HEK293 (cell line): ENCODE results near the gene TEX36.
A peak's percentile ranks its signal among the peaks of the same experiment; 100 is the strongest.

Experiments used
- FEZF1 ChIP-seq: fragments of 450-650 bp; formaldehyde crosslinking; IDR thresholded peaks from 2 replicates; pipeline ENCODE4 v1.5.1; 2016; ENCODE audit warnings: missing biosample characterization, missing genetic modification characterization
- HOXC10 ChIP-seq: sonication (generic); formaldehyde crosslinking; IDR thresholded peaks from 2 replicates; pipeline ENCODE4 v1.8.1; 2023; ENCODE audit warnings: mild to moderate bottlenecking, missing genetic modification reagents
- MYNN ChIP-seq: fragments of 450-650 bp; formaldehyde crosslinking; IDR thresholded peaks from 2 replicates; pipeline ENCODE4 v1.5.1; 2016; ENCODE audit warnings: missing biosample characterization, missing genetic modification characterization, borderline replicate concordance
- PBX3 ChIP-seq: sonication (generic); formaldehyde crosslinking; IDR thresholded peaks from 2 replicates; pipeline ENCODE4 v1.8.1; 2022; ENCODE audit warnings: mild to moderate bottlenecking, moderate library complexity, missing genetic modification reagents
- SCRT1 ChIP-seq: fragments of 450-650 bp; formaldehyde crosslinking; IDR thresholded peaks from 2 replicates; pipeline ENCODE4 v1.5.1; 2016; ENCODE audit warnings: missing biosample characterization, missing genetic modification characterization, borderline replicate concordance
- SETDB1 ChIP-seq: IDR thresholded peaks from one replicate; pipeline ENCODE4 v1.6.1; 2017; ENCODE audit warnings: mild to moderate bottlenecking, low read length, moderate library complexity, mixed read lengths; ENCODE audit not compliant: insufficient read length
- TSHZ1 ChIP-seq: fragments of 450-650 bp; formaldehyde crosslinking; IDR thresholded peaks from 2 replicates; pipeline ENCODE4 v1.5.1; 2016; ENCODE audit warnings: missing biosample characterization, missing genetic modification characterization, borderline replicate concordance
- YY2 ChIP-seq: fragments of 450-650 bp; formaldehyde crosslinking; IDR thresholded peaks from 2 replicates; pipeline ENCODE4 v1.5.1; 2016; ENCODE audit warnings: missing biosample characterization, missing genetic modification characterization
- ZBTB20 ChIP-seq: fragments of 450-650 bp; formaldehyde crosslinking; IDR thresholded peaks from 2 replicates; pipeline ENCODE4 v1.5.1; 2016; ENCODE audit warnings: missing biosample characterization, missing genetic modification characterization
- ZBTB48 ChIP-seq: fragments of 450-650 bp; formaldehyde crosslinking; IDR thresholded peaks from 2 replicates; pipeline ENCODE4 v1.5.1; 2016; ENCODE audit warnings: missing biosample characterization, missing genetic modification characterization
- ZNF133 ChIP-seq: fragments of 450-650 bp; formaldehyde crosslinking; IDR thresholded peaks from 2 replicates; pipeline ENCODE4 v1.5.1; 2016; ENCODE audit warnings: missing biosample characterization, missing genetic modification characterization
- ZNF140 ChIP-seq: fragments of 450-650 bp; formaldehyde crosslinking; IDR thresholded peaks from 2 replicates; pipeline ENCODE4 v1.5.1; 2016; ENCODE audit warnings: missing biosample characterization, missing genetic modification characterization
- ZNF16 ChIP-seq: fragments of 450-650 bp; formaldehyde crosslinking; IDR thresholded peaks from 2 replicates; pipeline ENCODE4 v1.5.1; 2016; ENCODE audit warnings: low read depth, missing biosample characterization, missing genetic modification characterization
- ZNF175 ChIP-seq: fragments of 450-650 bp; formaldehyde crosslinking; IDR thresholded peaks from 2 replicates; pipeline ENCODE4 v1.5.1; 2016; ENCODE audit warnings: missing biosample characterization, missing genetic modification characterization
- ZNF24 ChIP-seq: fragments of 450-650 bp; formaldehyde crosslinking; IDR thresholded peaks from 2 replicates; pipeline ENCODE4 v1.5.1; 2016; ENCODE audit warnings: missing biosample characterization, missing genetic modification characterization
- ZNF335 ChIP-seq: fragments of 450-650 bp; formaldehyde crosslinking; conservative IDR thresholded peaks from 2 replicates; pipeline ENCODE4 v1.5.1; 2016; ENCODE audit warnings: missing biosample characterization, missing genetic modification characterization
- ZNF366 ChIP-seq: fragments of 450-650 bp; formaldehyde crosslinking; conservative IDR thresholded peaks from 2 replicates; pipeline ENCODE4 v1.5.1; 2016; ENCODE audit warnings: missing biosample characterization, missing genetic modification characterization
- ZNF37A ChIP-seq: fragments of 450-650 bp; IDR thresholded peaks from 2 replicates; pipeline ENCODE4 v1.5.1; 2018; ENCODE audit warnings: missing biosample characterization, missing genetic modification characterization
- ZNF416 ChIP-seq: fragments of 450-650 bp; formaldehyde crosslinking; IDR thresholded peaks from 2 replicates; pipeline ENCODE4 v1.5.1; 2016; ENCODE audit warnings: missing biosample characterization, missing genetic modification characterization
- ZNF48 ChIP-seq: fragments of 450-650 bp; formaldehyde crosslinking; IDR thresholded peaks from 2 replicates; pipeline ENCODE4 v1.5.1; 2016; ENCODE audit warnings: missing biosample characterization, missing genetic modification characterization
- ZNF560 ChIP-seq: fragments of 450-650 bp; formaldehyde crosslinking; IDR thresholded peaks from 2 replicates; pipeline ENCODE4 v1.5.1; 2017; ENCODE audit warnings: missing biosample characterization, missing genetic modification characterization, borderline replicate concordance
- ZNF571 ChIP-seq: fragments of 450-650 bp; formaldehyde crosslinking; IDR thresholded peaks from 2 replicates; pipeline ENCODE4 v1.5.0; 2017; ENCODE audit warnings: missing biosample characterization, missing genetic modification characterization
- ZNF600 ChIP-seq: fragments of 450-650 bp; formaldehyde crosslinking; IDR thresholded peaks from 2 replicates; pipeline ENCODE4 v1.5.1; 2016; ENCODE audit warnings: missing biosample characterization, missing genetic modification characterization
- TF ChIP-seq, protein P1 (sequence below): fragments of 450-650 bp; formaldehyde crosslinking; IDR thresholded peaks from 2 replicates; pipeline ENCODE4 v1.5.1; 2016; ENCODE audit warnings: missing biosample characterization, missing genetic modification characterization
- TF ChIP-seq, protein P2 (sequence below): fragments of 450-650 bp; formaldehyde crosslinking; IDR thresholded peaks from 2 replicates; pipeline ENCODE4 v1.5.1; 2016; ENCODE audit warnings: missing biosample characterization, missing genetic modification characterization, low read depth
- TF ChIP-seq, protein P3 (sequence below): fragments of 450-650 bp; formaldehyde crosslinking; IDR thresholded peaks from 2 replicates; pipeline ENCODE4 v1.5.1; 2016; ENCODE audit warnings: missing biosample characterization, missing genetic modification characterization

Gene TEX36

DNA sequence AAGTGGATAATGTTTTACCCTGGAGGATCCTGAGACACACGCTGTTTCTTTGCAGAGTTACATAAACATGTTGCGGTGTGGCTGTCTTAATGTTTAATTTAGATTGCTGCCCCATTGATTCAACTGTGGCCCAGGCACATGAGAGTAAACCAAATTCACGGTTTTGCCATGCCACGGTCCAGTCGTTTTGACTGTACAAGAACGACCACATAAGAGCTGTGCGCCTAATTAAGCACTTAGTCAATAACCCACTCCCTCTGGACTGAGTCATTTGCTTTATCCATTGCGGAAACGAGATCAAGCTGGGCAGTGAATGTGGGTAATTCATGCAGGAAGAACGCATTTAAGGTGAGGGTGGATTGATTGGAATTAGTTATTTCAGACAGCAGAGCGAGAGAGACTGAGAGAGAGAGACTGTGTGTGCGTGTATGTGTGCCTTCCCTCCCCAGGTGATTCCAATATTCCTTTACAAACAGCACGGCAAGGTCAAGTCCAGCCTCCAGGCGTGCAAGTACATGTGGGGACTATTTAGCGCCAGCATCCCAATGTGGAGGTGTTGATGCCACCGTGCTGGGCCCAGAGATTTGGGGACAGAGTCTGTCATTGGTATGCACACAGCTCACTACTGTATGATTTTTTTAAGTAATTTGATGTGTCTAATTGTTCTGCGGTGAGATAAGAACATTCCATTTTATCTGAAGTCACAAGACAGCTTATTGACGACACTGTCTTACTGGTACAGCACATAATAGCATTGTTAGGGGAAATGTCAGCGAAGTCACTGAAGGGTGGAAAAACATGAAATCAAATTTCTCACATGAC, 8.4 kb upstream of the TEX36 start (continued):
- TF ChIP-seq ZNF600 (peak; percentile 93), ZNF175 (tag by site-specific recombination) (no peak), SCRT1 (tag by site-specific recombination) (no peak), ZNF37A (tag by site-specific recombination) (no peak), ZNF16 (tag by site-specific recombination) (no peak), ZNF560 (tag by site-specific recombination) (no peak), PBX3 (no peak), ZBTB48 (tag by site-specific recombination) (no peak), HOXC10 (CRISPR knock-in tag) (no peak), ZNF335 (tag by site-specific recombination) (peak; percentile 68), ZNF133 (tag by site-specific recombination) (no peak), ZNF24 (tag by site-specific recombination) (no peak; the same call in 1 of the 2 replicates), YY2 (tag by site-specific recombination) (no peak), ZNF366 (tag by site-specific recombination) (peak; percentile 84), TSHZ1 (tag by site-specific recombination) (peak; percentile 69), ZNF416 (tag by site-specific recombination) (no peak), ZNF140 (tag by site-specific recombination) (no peak), MYNN (tag by site-specific recombination) (no peak), FEZF1 (tag by site-specific recombination) (no peak; the same call in 1 of the 2 replicates), SETDB1 (no peak), ZBTB20 (tag by site-specific recombination) (peak; percentile 55; the same call in 1 of the 2 replicates), ZNF571 (tag by site-specific recombination) (no peak), ZNF48 (tag by site-specific recombination) (no peak)
- TF ChIP-seq, protein P1, sequence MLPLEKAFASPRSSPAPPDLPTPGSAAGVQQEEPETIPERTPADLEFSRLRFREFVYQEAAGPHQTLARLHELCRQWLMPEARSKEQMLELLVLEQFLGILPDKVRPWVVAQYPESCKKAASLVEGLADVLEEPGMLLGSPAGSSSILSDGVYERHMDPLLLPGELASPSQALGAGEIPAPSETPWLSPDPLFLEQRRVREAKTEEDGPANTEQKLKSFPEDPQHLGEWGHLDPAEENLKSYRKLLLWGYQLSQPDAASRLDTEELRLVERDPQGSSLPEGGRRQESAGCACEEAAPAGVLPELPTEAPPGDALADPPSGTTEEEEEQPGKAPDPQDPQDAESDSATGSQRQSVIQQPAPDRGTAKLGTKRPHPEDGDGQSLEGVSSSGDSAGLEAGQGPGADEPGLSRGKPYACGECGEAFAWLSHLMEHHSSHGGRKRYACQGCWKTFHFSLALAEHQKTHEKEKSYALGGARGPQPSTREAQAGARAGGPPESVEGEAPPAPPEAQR, result no peak
- TF ChIP-seq, protein P2, sequence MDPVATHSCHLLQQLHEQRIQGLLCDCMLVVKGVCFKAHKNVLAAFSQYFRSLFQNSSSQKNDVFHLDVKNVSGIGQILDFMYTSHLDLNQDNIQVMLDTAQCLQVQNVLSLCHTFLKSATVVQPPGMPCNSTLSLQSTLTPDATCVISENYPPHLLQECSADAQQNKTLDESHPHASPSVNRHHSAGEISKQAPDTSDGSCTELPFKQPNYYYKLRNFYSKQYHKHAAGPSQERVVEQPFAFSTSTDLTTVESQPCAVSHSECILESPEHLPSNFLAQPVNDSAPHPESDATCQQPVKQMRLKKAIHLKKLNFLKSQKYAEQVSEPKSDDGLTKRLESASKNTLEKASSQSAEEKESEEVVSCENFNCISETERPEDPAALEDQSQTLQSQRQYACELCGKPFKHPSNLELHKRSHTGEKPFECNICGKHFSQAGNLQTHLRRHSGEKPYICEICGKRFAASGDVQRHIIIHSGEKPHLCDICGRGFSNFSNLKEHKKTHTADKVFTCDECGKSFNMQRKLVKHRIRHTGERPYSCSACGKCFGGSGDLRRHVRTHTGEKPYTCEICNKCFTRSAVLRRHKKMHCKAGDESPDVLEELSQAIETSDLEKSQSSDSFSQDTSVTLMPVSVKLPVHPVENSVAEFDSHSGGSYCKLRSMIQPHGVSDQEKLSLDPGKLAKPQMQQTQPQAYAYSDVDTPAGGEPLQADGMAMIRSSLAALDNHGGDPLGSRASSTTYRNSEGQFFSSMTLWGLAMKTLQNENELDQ (tag by site-specific recombination), result no peak
- TF ChIP-seq, protein P3, sequence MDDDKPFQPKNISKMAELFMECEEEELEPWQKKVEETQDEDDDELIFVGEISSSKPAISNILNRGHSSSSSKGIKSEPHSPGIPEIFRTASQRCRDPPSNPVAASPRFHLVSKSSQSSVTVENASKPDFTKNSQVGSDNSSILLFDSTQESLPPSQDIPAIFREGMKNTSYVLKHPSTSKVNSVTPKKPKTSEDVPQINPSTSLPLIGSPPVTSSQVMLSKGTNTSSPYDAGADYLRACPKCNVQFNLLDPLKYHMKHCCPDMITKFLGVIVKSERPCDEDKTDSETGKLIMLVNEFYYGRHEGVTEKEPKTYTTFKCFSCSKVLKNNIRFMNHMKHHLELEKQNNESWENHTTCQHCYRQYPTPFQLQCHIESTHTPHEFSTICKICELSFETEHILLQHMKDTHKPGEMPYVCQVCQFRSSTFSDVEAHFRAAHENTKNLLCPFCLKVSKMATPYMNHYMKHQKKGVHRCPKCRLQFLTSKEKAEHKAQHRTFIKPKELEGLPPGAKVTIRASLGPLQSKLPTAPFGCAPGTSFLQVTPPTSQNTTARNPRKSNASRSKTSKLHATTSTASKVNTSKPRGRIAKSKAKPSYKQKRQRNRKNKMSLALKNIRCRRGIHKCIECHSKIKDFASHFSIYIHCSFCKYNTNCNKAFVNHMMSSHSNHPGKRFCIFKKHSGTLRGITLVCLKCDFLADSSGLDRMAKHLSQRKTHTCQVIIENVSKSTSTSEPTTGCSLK (tag by site-specific recombination), result no peak
